ENCODE measurements around the gene NCKAP5. TPM values are rescaled to one million over a fixed set of nuclear protein-coding genes. Genes with fewer than 3 reads are reported as not detected.

NCKAP5 gene
- polyA plus RNA-seq, 1 experiment = 16.6 TPM

GRCh38 chr2:133092571-133092970 is 475.7 kb downstream of the NCKAP5 start:
- ChIA-PET POLR2A (no interaction called here), CTCF (no interaction called here)
- no peaks in the 10 kb centered on the region for H3K27me3 ChIP-seq (ENCODE audit: control insufficient read depth, insufficient read depth, low read length)
- no peak for DNase-seq (ENCODE audit: low read depth, low spot score)
- no peak for TF ChIP-seq CTCF (IDR thresholded peaks at IDR 0.05; ENCODE audit: low read depth, low read length)
- no peak overlapping the region for H3K27ac ChIP-seq (ENCODE audit: low read depth, low read length)
- no peak overlapping the region for H3K4me3 ChIP-seq (ENCODE audit: low read depth, low read length)
- no peaks in the 10 kb centered on the region for H3K9me3 ChIP-seq (ENCODE audit: control insufficient read depth, insufficient read depth, low read length)

- POLR2A ChIA-PET = no interaction called here
- Histone ChIP-seq H3K27me3 (ENCODE audit: control insufficient read depth, insufficient read depth, low read length) (no peaks in the 10 kb centered on the region), H3K9me3 (ENCODE audit: control insufficient read depth, insufficient read depth, low read length) (no peaks in the 10 kb centered on the region), H3K4me3 (ENCODE audit: low read depth, low read length) (no peak overlapping the region), H3K27ac (ENCODE audit: low read depth, low read length) (no peak overlapping the region)
- TF ChIP-seq CTCF (IDR thresholded peaks at IDR 0.05; ENCODE audit: low read depth, low read length) = no peak
- DNase-seq (ENCODE audit: low read depth, low spot score) = no peak
- CTCF ChIA-PET = interaction anchor here (0.7 kb wide), 1 partner anchor 754 kb away, joined by 4 read pairs; no protein-coding TSS in a partner anchor
Observed at GRCh38 chr2:133090358-133090757, 477.9 kb downstream of the NCKAP5 start.

GRCh38 chr2:133086176-133086575 is 482.1 kb downstream of the NCKAP5 start:
- no peak for DNase-seq (ENCODE audit: low read depth, low spot score)
- no peak for TF ChIP-seq CTCF (IDR thresholded peaks at IDR 0.05; ENCODE audit: low read depth, low read length)
- H3K27ac ChIP-seq (ENCODE audit: low read depth, low read length) = no peak overlapping the region
- H3K9me3 ChIP-seq (ENCODE audit: control insufficient read depth, insufficient read depth, low read length) = no peaks in the 10 kb centered on the region
- POLR2A ChIA-PET = no interaction called here
- CTCF ChIA-PET = interaction anchor here (0.5 kb wide), 1 partner anchor 98 kb away, joined by 3 read pairs; no protein-coding TSS in a partner anchor
- H3K27me3 ChIP-seq (ENCODE audit: control insufficient read depth, insufficient read depth, low read length) = no peaks in the 10 kb centered on the region
- H3K4me3 ChIP-seq (ENCODE audit: low read depth, low read length) = no peak overlapping the region

GRCh38 chr2:133085646-133086045 is 482.6 kb downstream of the NCKAP5 start:
- Histone ChIP-seq H3K9me3 (ENCODE audit: control insufficient read depth, insufficient read depth, low read length) (no peaks in the 10 kb centered on the region), H3K27ac (ENCODE audit: low read depth, low read length) (no peak overlapping the region), H3K4me3 (ENCODE audit: low read depth, low read length) (no peak overlapping the region), H3K27me3 (ENCODE audit: control insufficient read depth, insufficient read depth, low read length) (no peaks in the 10 kb centered on the region)
- DNase-seq (ENCODE audit: low read depth, low spot score) = no peak
- CTCF ChIA-PET = no interaction called here
- POLR2A ChIA-PET = no interaction called here
- no peak for TF ChIP-seq CTCF (IDR thresholded peaks at IDR 0.05; ENCODE audit: low read depth, low read length)

GRCh38 chr2:133082034-133082433 is 486.2 kb downstream of the NCKAP5 start:
- TF ChIP-seq CTCF (IDR thresholded peaks at IDR 0.05; ENCODE audit: low read depth, low read length) = no peak
- CTCF ChIA-PET = no interaction called here
- Histone ChIP-seq H3K27me3 (ENCODE audit: control insufficient read depth, insufficient read depth, low read length) (no peaks in the 10 kb centered on the region), H3K27ac (ENCODE audit: low read depth, low read length) (no peak overlapping the region), H3K4me3 (ENCODE audit: low read depth, low read length) (no peak overlapping the region), H3K9me3 (ENCODE audit: control insufficient read depth, insufficient read depth, low read length) (no peaks in the 10 kb centered on the region)
- DNase-seq (ENCODE audit: low read depth, low spot score) = no peak
- POLR2A ChIA-PET = no interaction called here

Data from AG04450 (cell line).